Endothelial cell of umbilical vein (primary cell): ENCODE results near the gene CLEC17A. TPM values are rescaled to one million over a fixed set of nuclear protein-coding genes. Genes with fewer than 3 reads are reported as not detected.

ENCODE experiments used
- BruUV-seq: library from RNA; stranded (reverse); fragments of 400-500 nt; replicated peaks from 2 replicates; lab custom pipeline; 2021; lab: Mats Ljungman, UMichigan
- CTCF ChIA-PET: fragments of 300-600, 350-600 bp; sonication (Branson Sonifier 250); formaldehyde crosslinking; loops from one replicate; lab custom pipeline; 2021; ENCODE audit warnings: antibody characterized with exemption, inconsistent platforms; lab: Charles Lee
- POLR2A ChIA-PET: fragments of 300-600, 350-600 bp; sonication (Branson Sonifier 250); formaldehyde crosslinking; loops from one replicate; lab custom pipeline; 2021; ENCODE audit warnings: antibody characterized with exemption, inconsistent platforms; lab: Charles Lee
- DNase-seq: peaks from one replicate; pipeline ENCODE4 v3.0.0-alpha.2; 2011; ENCODE audit warnings: low read depth, low spot score
- FAIRE-seq: peaks from 2 replicates; lab custom pipeline; 2011; peaks lifted over from hg19 to GRCh38; lab: Jason Lieb, UNC
- H2AFZ ChIP-seq: 2 replicates; pipeline ENCODE4 v1.6.0; 2012; ENCODE audit warnings: low read depth, low read length, control low read depth, inconsistent platforms
- H3K27ac ChIP-seq: 2 replicates; pipeline ENCODE4 v1.5.1; 2011; ENCODE audit warnings: low read depth, mild to moderate bottlenecking, control low read depth, low read length, moderate library complexity; ENCODE audit not compliant: insufficient read depth
- H3K27me3 ChIP-seq, 2 experiments: 2 replicates each; pipeline versions ENCODE4 v1.6.0 to v1.6.1; 2011; ENCODE audit warnings: low read length in 2 of 2, mixed read lengths in 1 of 2; ENCODE audit not compliant: control insufficient read depth in 2 of 2, insufficient read depth in 2 of 2
- H3K36me3 ChIP-seq, 2 experiments: 2 replicates in 1 of 2; 3 replicates in 1 of 2; pipeline ENCODE4 v1.5.1; 2011; ENCODE audit warnings: low read length in 2 of 2, mild to moderate bottlenecking in 1 of 2, moderate library complexity in 1 of 2; ENCODE audit not compliant: control insufficient read depth in 2 of 2, insufficient read depth in 2 of 2; ENCODE audit errors: extremely low read depth in 1 of 2
- H3K4me1 ChIP-seq: 3 replicates; pipeline ENCODE4 v1.5.1; 2011; ENCODE audit warnings: mild to moderate bottlenecking, low read length; ENCODE audit not compliant: control insufficient read depth, insufficient read depth; ENCODE audit errors: extremely low read depth
- H3K4me2 ChIP-seq: 2 replicates; pipeline ENCODE4 v1.6.1; 2011; ENCODE audit warnings: low read length, control low read depth, mixed read lengths; ENCODE audit not compliant: insufficient read depth
- H3K4me3 ChIP-seq, 3 experiments: fragments of 200-600 bp in 1 of 3; sonication (generic), shearing (Covaris generic) in 1 of 3; replicated peaks in 1 of 3; 2 replicates each; pipeline ENCODE4 v1.5.1; 2011 to 2016; ENCODE audit warnings: control low read depth in 3 of 3, low read length in 3 of 3, mild to moderate bottlenecking in 2 of 3, inconsistent platforms in 1 of 3, low read depth in 1 of 3, moderate library complexity in 1 of 3; ENCODE audit not compliant: insufficient read depth in 1 of 3
- H3K79me2 ChIP-seq: 2 replicates; pipeline ENCODE4 v1.6.0; 2012; ENCODE audit warnings: low read length, inconsistent platforms; ENCODE audit not compliant: control insufficient read depth, insufficient read depth
- H3K9ac ChIP-seq: replicated peaks from 2 replicates; pipeline ENCODE3; 2011; ENCODE audit warnings: low read length, control low read depth; ENCODE audit not compliant: insufficient read depth; ENCODE audit errors: extremely low read depth
- H3K9me1 ChIP-seq: replicated peaks from 3 replicates; pipeline ENCODE4 v1.6.0; 2011; ENCODE audit warnings: mild to moderate bottlenecking, low read length; ENCODE audit not compliant: control insufficient read depth, insufficient read depth; ENCODE audit errors: extremely low read depth
- H3K9me3 ChIP-seq: replicated peaks from 2 replicates; pipeline ENCODE4 v1.5.1; 2012; ENCODE audit warnings: low read length, inconsistent platforms; ENCODE audit not compliant: control insufficient read depth, insufficient read depth
- H4K20me1 ChIP-seq: replicated peaks from 2 replicates; pipeline ENCODE3; 2011; ENCODE audit warnings: mild to moderate bottlenecking, low read length; ENCODE audit not compliant: control insufficient read depth, insufficient read depth; ENCODE audit errors: extremely low read depth
- CTCF ChIP-seq, 2 donors: IDR thresholded peaks; 1 replicate in 1 of 2; 2 replicates in 1 of 2; pipeline ENCODE4 v1.5.1; 2011; ENCODE audit warnings: low read length in 2 of 2, mild to moderate bottlenecking in 2 of 2, moderate library complexity in 2 of 2, control low read depth in 1 of 2, inconsistent platforms in 1 of 2, low read depth in 1 of 2; ENCODE audit not compliant: insufficient read depth in 1 of 2; ENCODE audit errors: extremely low read depth in 1 of 2
- EZH2 ChIP-seq: IDR thresholded peaks from 2 replicates; pipeline ENCODE4 v1.6.1; 2012; ENCODE audit warnings: borderline replicate concordance, low read depth, mild to moderate bottlenecking, moderate library complexity, low read length, inconsistent platforms; ENCODE audit not compliant: severe bottlenecking
- FOS ChIP-seq: IDR thresholded peaks from 2 replicates; pipeline ENCODE4 v1.6.1; 2011; ENCODE audit warnings: mild to moderate bottlenecking, low read length, moderate library complexity, borderline replicate concordance; ENCODE audit not compliant: insufficient read depth
- GATA2 ChIP-seq: IDR thresholded peaks from 2 replicates; pipeline ENCODE4 v1.7.0; 2011; ENCODE audit warnings: low read depth, mild to moderate bottlenecking, moderate library complexity, mixed read lengths, low read length; ENCODE audit not compliant: insufficient read length, insufficient read depth
- JUN ChIP-seq: IDR thresholded peaks from 2 replicates; pipeline ENCODE4 v1.6.1; 2011; ENCODE audit warnings: borderline replicate concordance, low read depth; ENCODE audit not compliant: insufficient read length, insufficient read depth
- MYC ChIP-seq: IDR thresholded peaks from one replicate; pipeline ENCODE4 v1.6.1; 2011; ENCODE audit warnings: mild to moderate bottlenecking, low read depth, low read length
- POLR2A ChIP-seq: IDR thresholded peaks from 2 replicates; pipeline ENCODE4 v1.6.1; 2012; ENCODE audit warnings: low read depth, mild to moderate bottlenecking, control low read depth, low read length
- POLR2AphosphoS5 ChIP-seq: IDR thresholded peaks from 2 replicates; pipeline ENCODE4 v1.6.1; 2012; ENCODE audit warnings: low read depth, mild to moderate bottlenecking, control low read depth, low read length, moderate library complexity; ENCODE audit not compliant: insufficient read depth
- dilution Hi-C: fragments of 300-500 bp; cut with MboI; formaldehyde crosslinking; loops from one replicate; pipeline ENCODE4 v1.15.0; 2019; ENCODE audit warnings: low sequenced_read_pairs; ENCODE audit not compliant: extremely low pct_ligation_motif_present
- intact Hi-C: fragments of 100-400 bp; cut with micrococcal nuclease; formaldehyde crosslinking; loops from one replicate; pipeline ENCODE4 v1.10.0; 2022
- polyA plus RNA-seq, 4 experiments: library from polyadenylated mRNA; depleted of rRNA in 3 of 4; stranded (reverse) in 3 of 4; unstranded in 1 of 4; fragments of >200 nt; gene quantifications; 2 replicates each; pipeline versions ENCODE4 v1.2.1 to v1.2.3, GENCODE V29; 2011 to 2012; ENCODE audit warnings: missing spikeins in 1 of 4
- total RNA-seq: library from RNA; stranded (reverse); gene quantifications from 2 replicates; pipeline ENCODE4 v1.2.3, GENCODE V29; 2021
- TF ChIP-seq, protein P1 (sequence below): IDR thresholded peaks from 2 replicates; pipeline ENCODE4 v1.6.1; 2011; ENCODE audit not compliant: insufficient read depth, insufficient read length

CLEC17A gene
- total and polyA plus RNA-seq, 2 donors (not counting 3 experiments of a cell fraction or from before 2014, with no cell fraction given): 0.07 TPM; not detected in 1

GRCh38 chr19:14576363-14576762 is 6.5 kb upstream of the CLEC17A start:
- no peaks in the 10 kb centered on the region for H4K20me1 ChIP-seq
- ChIA-PET CTCF (interaction anchor here (12.1 kb wide), 1 partner anchor 111 kb away, joined by 342 read pairs; the partner anchor contains the start of gene ZNF333), POLR2A (no interaction called here)
- H3K9me1 ChIP-seq: no peaks in the 10 kb centered on the region
- H2AFZ ChIP-seq: no peak overlapping the region
- H3K9ac ChIP-seq: no peak overlapping the region
- H3K4me2 ChIP-seq: no peak overlapping the region
- no peak for DNase-seq
- no peaks in the 10 kb centered on the region for H3K27me3 ChIP-seq
- peaks cover 3% of the 10 kb centered on the region for H3K79me2 ChIP-seq
- intact Hi-C loops: no loop called here
- H3K36me3 ChIP-seq: no peaks in the 10 kb centered on the region
- FAIRE-seq: no peak
- H3K4me1 ChIP-seq: no peaks in the 10 kb centered on the region
- no peak overlapping the region for H3K4me3 ChIP-seq
- no peak overlapping the region for H3K27ac ChIP-seq
- TF ChIP-seq, protein P1, sequence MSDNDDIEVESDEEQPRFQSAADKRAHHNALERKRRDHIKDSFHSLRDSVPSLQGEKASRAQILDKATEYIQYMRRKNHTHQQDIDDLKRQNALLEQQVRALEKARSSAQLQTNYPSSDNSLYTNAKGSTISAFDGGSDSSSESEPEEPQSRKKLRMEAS: no peak
- no peak for TF ChIP-seq MYC
- no peaks in the 10 kb centered on the region for H3K9me3 ChIP-seq
- dilution Hi-C loops: no loop called here
- BruUV-seq: no TSS peak

DNA sequence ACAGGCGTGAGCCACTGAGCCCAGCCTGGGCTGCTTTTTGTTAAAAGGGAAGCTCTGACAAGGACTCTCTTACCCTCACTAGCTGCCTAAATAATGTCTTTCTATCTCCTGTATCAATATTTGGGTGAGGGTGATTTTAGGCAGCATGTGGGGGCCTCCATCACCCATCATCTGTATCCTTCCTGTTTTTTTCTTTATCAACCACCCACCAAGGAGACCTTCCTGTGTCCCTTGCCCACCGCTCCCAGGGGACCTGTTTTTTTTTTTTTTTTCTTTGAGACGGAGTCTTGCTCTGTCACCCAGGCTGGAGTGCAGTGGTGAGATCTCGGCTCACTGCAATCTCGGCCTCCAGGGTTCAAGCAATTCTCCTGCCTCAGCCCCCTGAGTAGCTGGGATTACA is 5.6 kb upstream of the CLEC17A start:
- Histone ChIP-seq H4K20me1 (no peaks in the 10 kb centered on the region), H3K36me3 (no peaks in the 10 kb centered on the region), H3K9ac (no peak overlapping the region), H3K4me1 (no peaks in the 10 kb centered on the region), H2AFZ (no peak overlapping the region), H3K4me3 (no peak overlapping the region), H3K9me3 (no peaks in the 10 kb centered on the region), H3K27ac (no peak overlapping the region), H3K27me3 (no peaks in the 10 kb centered on the region), H3K9me1 (no peaks in the 10 kb centered on the region), H3K4me2 (no peak overlapping the region), H3K79me2 (no peaks in the 10 kb centered on the region)
- TF ChIP-seq MYC: no peak
- TF ChIP-seq CTCF (IDR thresholded peaks at IDR 0.05; ENCODE audit: extremely low read depth in 1 of 2, insufficient read depth in 1 of 2, low read depth in 1 of 2, low read length in 2 of 2): no peak
- no peak for TF ChIP-seq EZH2
- no peak for TF ChIP-seq JUN
- no peak for TF ChIP-seq GATA2
- no peak for TF ChIP-seq POLR2AphosphoS5
- TF ChIP-seq FOS: no peak
- TF ChIP-seq, protein P1: no peak
- TF ChIP-seq POLR2A: no peak
- ChIA-PET POLR2A (no interaction called here), CTCF (interaction anchor here (12.1 kb wide), 1 partner anchor 110 kb away, joined by 342 read pairs; the partner anchor contains the start of gene ZNF333)
- intact Hi-C loops (no loop called here), dilution Hi-C loops (no loop called here)
- DNase-seq (no peak), FAIRE-seq (no peak)
- no TSS peak for BruUV-seq
